SJCRH30 (cell line): ENCODE measurements around the gene GRK5. TPM values are rescaled to one million over a fixed set of nuclear protein-coding genes. Genes with fewer than 3 reads are reported as not detected.
A peak's percentile ranks its signal among the peaks of the same experiment; 100 is the strongest.

Source experiments
- DNase-seq, 2 experiments: peaks; one replicate each; pipeline ENCODE4 v3.0.0-alpha.2; 2015 to 2020
- H3K27ac ChIP-seq: fragments of 250-450 bp; sonication (Bioruptor Pico); 2 replicates; pipeline ENCODE4 v1.5.1; 2020; ENCODE audit warnings: mild to moderate bottlenecking, moderate library complexity
- H3K27me3 ChIP-seq: fragments of 250-450 bp; sonication (Bioruptor Pico); 2 replicates; pipeline ENCODE4 v1.5.1; 2020; ENCODE audit warnings: mild to moderate bottlenecking, moderate library complexity
- H3K36me3 ChIP-seq: fragments of 250-450 bp; sonication (Bioruptor Pico); 2 replicates; pipeline ENCODE4 v1.5.1; 2020; ENCODE audit warnings: mild to moderate bottlenecking, moderate library complexity
- H3K4me1 ChIP-seq: fragments of 250-450 bp; sonication (Bioruptor Pico); 2 replicates; pipeline ENCODE4 v1.5.1; 2020; ENCODE audit warnings: mild to moderate bottlenecking, moderate library complexity
- H3K4me3 ChIP-seq: fragments of 250-450 bp; sonication (Bioruptor Pico); 2 replicates; pipeline ENCODE4 v1.5.1; 2020; ENCODE audit warnings: mild to moderate bottlenecking, moderate library complexity
- H3K9me3 ChIP-seq: fragments of 250-450 bp; sonication (Bioruptor Pico); replicated peaks from 2 replicates; pipeline ENCODE4 v1.5.1; 2020; ENCODE audit warnings: mild to moderate bottlenecking, moderate library complexity
- total RNA-seq: library from RNA; depleted of rRNA; stranded (reverse); fragments of >200 nt; shearing (Covaris generic); gene quantifications from 2 replicates; pipeline ENCODE4 v1.2.3, GENCODE V29; 2014

GRK5 gene
- total RNA-seq, 1 experiment from 2014 or later, result 4.4 TPM

DNA sequence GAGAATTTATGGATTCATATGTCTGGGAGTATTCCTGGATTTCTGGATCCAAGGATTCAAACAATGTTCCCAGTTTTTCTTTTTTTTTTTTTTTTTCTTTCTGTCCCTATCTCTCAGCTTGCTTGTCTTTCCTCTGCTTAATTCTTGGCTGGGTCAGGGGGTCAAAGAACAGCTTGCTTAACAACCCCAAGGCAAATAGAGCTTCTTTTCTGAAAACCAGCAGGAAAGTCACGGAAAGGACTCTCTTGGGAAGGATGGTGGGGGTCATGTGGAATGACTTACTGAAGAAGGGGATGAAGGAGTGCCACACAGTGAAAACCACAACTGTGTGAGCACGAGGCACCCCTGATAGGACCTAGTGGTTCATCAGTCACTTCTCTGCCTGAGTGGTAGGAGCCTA lies 36.1 kb downstream of the GRK5 start:
- Histone ChIP-seq H3K36me3 (no peaks in the 10 kb centered on the region), H3K27ac (no peak overlapping the region), H3K4me1 (no peaks in the 10 kb centered on the region; the same call in 1 of the 2 replicates), H3K27me3 (no peaks in the 10 kb centered on the region), H3K9me3 (0 out of 2 replicates have a peak, but pooled peaks cover 2% of the 10 kb centered on the region), H3K4me3 (no peak overlapping the region)
- DNase-seq, result no peak

DNA sequence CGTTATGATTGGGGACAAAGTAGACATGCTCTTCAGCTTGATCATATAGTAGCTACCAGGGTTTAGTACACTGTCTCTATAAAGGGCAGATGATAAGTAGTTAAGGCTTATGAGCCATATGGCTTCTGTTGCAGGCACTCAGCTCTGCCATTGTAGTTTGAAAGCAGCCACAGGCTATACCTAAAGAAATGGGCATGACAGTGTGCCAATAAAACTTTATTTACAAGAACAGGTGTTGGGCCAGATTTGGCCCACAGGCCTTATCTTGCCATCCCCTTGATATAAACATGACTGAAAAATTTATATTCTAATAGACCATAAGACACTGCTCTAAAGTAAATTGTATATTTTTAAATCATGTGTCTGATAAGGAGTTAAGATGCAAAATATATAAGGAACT lies 36.6 kb downstream of the GRK5 start:
- Histone ChIP-seq H3K36me3 (no peaks in the 10 kb centered on the region), H3K4me1 (no peaks in the 10 kb centered on the region; the same call in 1 of the 2 replicates), H3K27me3 (no peaks in the 10 kb centered on the region), H3K27ac (no peak overlapping the region), H3K4me3 (no peak overlapping the region), H3K9me3 (0 out of 2 replicates have a peak, but pooled peaks cover 2% of the 10 kb centered on the region)
- DNase-seq, result no peak

DNA sequence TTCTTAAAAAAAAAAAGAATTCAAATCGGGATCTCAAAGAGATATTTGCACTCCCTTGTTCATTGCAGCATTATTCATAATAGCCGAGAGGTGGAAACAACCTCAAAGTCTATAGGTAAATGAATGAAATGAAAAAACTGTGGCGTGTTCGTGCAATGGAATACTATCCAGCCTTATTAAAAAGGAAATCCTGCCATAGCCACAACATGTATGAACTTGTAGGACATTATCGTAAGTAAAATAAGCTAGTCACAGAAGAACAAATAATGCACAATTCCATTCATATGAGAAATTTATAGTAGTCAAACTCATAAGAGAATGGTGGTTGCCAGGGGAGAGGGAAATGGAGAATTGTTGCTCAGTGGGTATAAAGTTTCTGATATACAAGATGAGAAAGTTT lies 37.9 kb downstream of the GRK5 start:
- Histone ChIP-seq H3K4me1 (no peaks in the 10 kb centered on the region; the same call in 1 of the 2 replicates), H3K27ac (no peak overlapping the region), H3K36me3 (no peaks in the 10 kb centered on the region), H3K27me3 (no peaks in the 10 kb centered on the region), H3K9me3 (no peaks in the 10 kb centered on the region), H3K4me3 (no peak overlapping the region)
- no peak for DNase-seq

DNA sequence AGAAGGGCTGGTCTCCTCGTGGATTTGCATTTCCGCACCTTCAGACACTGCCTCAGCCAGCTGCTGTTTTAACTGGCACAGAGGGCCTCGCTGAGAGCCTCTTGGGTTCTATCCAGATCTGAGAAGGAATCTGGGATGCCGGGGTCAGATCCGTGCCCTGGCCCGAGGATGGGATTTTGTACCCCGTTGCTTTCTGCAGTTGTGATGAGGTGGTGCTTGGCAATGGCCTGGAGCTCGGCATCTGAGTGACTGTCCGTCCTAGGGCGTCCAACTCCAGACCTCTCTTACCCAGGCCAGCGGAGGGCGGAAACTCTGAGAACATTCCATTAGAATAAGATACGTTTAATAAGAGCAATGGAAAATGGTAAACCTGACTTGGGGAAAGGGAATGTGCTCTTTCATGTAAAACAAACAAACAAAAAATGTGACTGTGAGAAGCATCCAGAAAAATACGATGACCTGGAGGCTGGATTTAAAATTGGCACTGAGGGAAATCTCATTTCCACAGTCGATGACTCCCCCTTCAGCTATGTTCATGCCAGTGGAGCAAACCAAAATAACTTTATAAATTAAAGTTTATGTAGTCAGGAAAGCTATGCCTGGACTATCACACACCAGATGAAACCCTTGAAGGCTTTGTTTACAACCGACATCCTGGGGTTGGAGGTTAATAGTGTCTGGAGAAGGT lies 39.6 kb downstream of the GRK5 start:
- DNase-seq, result no peak
- no peak overlapping the region for H3K4me3 ChIP-seq
- no peaks in the 10 kb centered on the region; the same call in 1 of the 2 replicates for H3K4me1 ChIP-seq
- no peaks in the 10 kb centered on the region for H3K27me3 ChIP-seq
- no peaks in the 10 kb centered on the region for H3K9me3 ChIP-seq
- no peaks in the 10 kb centered on the region for H3K36me3 ChIP-seq
- no peak overlapping the region for H3K27ac ChIP-seq

DNA sequence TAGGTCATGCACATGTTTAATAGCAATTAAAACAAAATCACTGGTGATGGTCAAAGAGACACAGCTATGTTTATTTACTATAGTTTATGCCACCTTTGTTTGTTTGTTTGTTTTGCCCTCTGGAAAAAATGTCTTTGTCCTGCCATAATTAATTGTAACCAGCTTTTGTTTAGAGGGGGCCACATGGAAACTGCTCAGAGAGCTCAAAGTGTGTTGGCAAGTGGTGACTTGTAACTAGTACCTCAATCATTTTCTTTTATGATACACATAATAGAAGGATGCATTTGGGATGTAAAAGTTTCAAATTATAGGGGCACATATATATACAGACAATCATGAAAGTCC lies 40.2 kb downstream of the GRK5 start:
- H3K4me3 ChIP-seq, result no peak overlapping the region
- no peaks in the 10 kb centered on the region for H3K27me3 ChIP-seq
- H3K4me1 ChIP-seq, result peaks cover under 1% of the 10 kb centered on the region; the same call in 1 of the 2 replicates
- H3K9me3 ChIP-seq, result no peaks in the 10 kb centered on the region
- H3K36me3 ChIP-seq, result no peaks in the 10 kb centered on the region
- no peak overlapping the region for H3K27ac ChIP-seq
- DNase-seq, result no peak

DNA sequence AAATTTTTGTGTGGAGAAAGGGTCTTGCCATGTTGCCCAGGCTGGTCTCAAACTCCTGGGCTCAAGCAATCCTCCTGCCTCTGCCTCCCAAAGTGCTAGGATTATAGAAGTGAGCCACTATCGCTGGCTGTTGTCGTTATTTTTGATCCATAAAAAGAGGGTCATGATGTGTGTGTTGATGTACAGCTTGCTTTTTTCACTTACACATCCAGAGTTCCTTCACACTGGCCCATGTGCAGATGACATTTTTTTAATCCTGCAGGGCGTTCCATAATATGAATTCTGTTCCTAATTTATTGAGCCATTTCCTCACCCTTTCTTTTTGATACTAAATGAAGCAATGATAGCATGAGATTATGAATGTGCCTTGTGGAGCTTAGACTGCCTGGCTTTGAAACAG lies 40.8 kb downstream of the GRK5 start:
- H3K4me1 ChIP-seq, result peaks cover 7% of the 10 kb centered on the region

DNA sequence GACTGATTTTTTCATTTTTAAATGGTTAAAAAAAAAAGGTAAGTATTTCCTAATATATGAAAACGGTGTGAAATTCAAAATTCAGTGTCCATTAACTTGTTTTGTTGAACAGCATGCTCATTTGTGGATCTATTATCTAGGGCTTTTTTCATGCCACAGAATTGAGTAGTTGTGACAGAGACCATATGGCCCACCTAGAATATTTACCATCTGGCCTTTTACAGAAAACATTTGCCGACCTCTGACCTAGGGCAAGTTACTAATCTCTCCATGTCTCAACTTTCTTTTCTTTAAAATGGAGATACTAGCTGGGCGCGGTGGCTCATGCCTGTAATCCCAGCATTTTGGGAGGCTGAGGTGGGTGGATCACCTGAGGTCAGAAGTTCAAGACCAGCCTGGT lies 41.3 kb downstream of the GRK5 start:
- H3K27me3 ChIP-seq, result no peaks in the 10 kb centered on the region
- H3K36me3 ChIP-seq, result no peaks in the 10 kb centered on the region
- no peak overlapping the region for H3K4me3 ChIP-seq
- DNase-seq, result no peak
- no peak overlapping the region for H3K27ac ChIP-seq
- H3K9me3 ChIP-seq, result no peaks in the 10 kb centered on the region
- H3K4me1 ChIP-seq, result peaks cover 8% of the 10 kb centered on the region

More for the DNA sequence above, 40.8 kb downstream of the GRK5 start:
- Histone ChIP-seq H3K27ac (no peak overlapping the region), H3K27me3 (no peaks in the 10 kb centered on the region), H3K4me3 (no peak overlapping the region), H3K9me3 (no peaks in the 10 kb centered on the region), H3K36me3 (no peaks in the 10 kb centered on the region)
- DNase-seq, result no peak

DNA sequence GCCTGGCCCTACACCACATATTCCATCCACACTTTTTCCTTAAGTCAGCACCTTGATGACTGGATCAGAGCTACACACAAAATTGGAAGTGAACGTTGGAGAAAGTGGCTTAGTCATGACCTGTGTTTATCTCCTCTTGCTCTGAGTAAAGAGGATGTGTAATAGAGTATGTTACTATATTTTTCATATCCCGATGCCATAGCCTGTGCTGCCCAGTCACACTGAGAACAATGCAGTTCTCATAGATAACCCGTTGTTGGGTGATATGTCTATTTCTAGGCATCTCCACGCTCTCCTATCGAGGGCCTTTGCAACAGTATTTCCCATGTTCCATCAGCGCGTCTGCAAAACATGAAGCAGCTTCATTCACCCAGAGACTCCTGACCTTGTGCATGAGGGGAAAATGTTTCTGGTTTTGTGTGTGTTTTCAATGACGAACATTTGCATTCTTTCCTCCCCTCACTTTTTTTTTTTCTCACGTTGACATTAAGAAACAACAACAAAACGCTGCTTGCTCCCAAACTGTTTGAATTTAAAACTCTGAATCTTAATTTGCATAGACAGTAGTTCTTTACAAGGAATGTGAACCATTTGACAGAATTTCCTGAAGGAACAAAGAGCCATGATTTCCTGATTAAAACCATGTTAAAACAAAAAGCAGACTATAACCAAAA lies 43.4 kb downstream of the GRK5 start:
- H3K27ac ChIP-seq, result no peak overlapping the region
- DNase-seq, result no peak
- H3K36me3 ChIP-seq, result no peaks in the 10 kb centered on the region
- no peaks in the 10 kb centered on the region for H3K9me3 ChIP-seq
- no peak overlapping the region for H3K4me3 ChIP-seq
- no peaks in the 10 kb centered on the region for H3K27me3 ChIP-seq
- peaks cover 19% of the 10 kb centered on the region for H3K4me1 ChIP-seq

DNA sequence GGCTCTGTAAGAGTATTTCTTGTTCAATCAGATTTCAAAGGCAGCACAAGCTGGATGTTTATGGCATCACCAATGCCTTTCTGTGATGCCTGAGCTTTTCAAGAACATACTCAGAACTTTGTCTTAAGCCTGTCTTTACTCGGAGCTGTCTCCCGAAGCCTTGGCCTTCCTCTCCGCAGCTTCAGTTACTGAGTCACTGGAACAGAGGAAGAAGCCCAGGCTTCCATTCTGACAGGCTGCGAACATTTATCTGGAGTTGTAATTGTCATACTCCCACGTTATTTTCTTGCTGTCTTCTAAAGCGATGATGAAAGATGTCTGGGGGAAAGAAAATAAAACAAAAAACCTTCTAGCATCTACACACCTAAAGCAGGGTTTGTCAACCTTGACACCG lies 43.9 kb downstream of the GRK5 start:
- peaks cover 19% of the 10 kb centered on the region for H3K4me1 ChIP-seq
- H3K9me3 ChIP-seq, result no peaks in the 10 kb centered on the region
- DNase-seq, result no peak
- H3K4me3 ChIP-seq, result no peak overlapping the region
- no peaks in the 10 kb centered on the region for H3K36me3 ChIP-seq
- H3K27me3 ChIP-seq, result no peaks in the 10 kb centered on the region
- no peak overlapping the region for H3K27ac ChIP-seq

DNA sequence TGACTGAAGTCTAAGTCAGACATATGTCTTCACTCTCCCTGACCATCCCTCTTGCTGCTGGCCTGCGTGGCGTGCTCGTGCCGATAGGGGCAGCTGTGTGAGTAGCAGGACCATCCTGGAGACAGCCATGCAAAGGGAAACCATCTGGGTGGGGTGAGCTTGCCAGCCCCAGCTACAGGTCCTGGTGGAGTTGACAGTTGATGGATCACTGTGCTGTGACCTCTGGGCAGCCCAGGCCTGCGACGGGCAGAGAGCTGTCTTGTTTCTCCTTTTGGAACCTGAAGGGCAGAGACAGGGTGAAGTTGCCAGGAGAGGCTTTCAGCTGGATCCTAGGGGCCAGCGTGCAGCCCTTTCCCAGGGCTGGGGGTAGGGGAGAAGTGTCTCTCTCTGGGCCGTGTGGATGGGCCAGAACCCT lies 44.7 kb downstream of the GRK5 start:
- H3K9me3 ChIP-seq, result 0 out of 2 replicates have a peak, but pooled peaks cover 3% of the 10 kb centered on the region
- H3K27ac ChIP-seq, result no peak overlapping the region
- H3K27me3 ChIP-seq, result no peaks in the 10 kb centered on the region
- peaks cover 19% of the 10 kb centered on the region for H3K4me1 ChIP-seq
- no peak overlapping the region for H3K4me3 ChIP-seq
- no peaks in the 10 kb centered on the region for H3K36me3 ChIP-seq
- DNase-seq, result no peak

DNA sequence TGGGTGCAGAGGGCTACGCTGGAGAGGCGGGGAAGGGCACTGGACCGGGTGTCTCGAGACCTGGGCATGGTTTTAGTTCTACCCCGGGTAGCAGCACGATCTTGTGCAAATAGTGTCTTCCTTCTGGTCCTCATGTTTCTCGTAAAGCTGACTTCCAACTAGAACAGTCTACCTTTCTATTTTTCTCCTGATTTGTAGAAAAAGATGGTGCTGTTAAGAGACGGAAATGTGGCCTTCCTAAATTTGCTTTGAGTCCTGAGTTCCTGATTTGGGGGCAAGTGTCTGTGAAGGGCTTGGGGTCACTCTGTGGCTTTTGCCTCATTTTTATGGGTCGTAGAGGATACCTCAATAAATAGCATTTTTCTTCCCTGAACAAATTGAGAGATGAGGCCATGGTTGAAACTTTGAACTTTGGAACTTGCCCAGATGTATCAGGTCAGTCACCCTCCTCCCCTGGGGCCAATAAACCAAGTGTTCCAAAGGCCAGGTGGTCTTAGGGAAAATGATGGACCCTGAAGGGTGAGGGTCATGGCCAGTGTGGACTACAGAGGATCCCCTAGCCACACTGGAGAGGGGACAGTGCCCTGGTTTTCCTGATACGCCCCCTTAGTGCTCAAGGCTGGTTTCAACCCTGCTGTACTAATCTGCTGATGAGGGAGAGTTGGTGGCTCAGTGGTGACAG lies 45.2 kb downstream of the GRK5 start:
- H3K9me3 ChIP-seq, result 0 out of 2 replicates have a peak, but pooled peaks cover 3% of the 10 kb centered on the region
- peak overlapping the region; percentile 55; the same call in 1 of the 2 replicates for H3K27ac ChIP-seq
- no peaks in the 10 kb centered on the region for H3K27me3 ChIP-seq
- no peak for DNase-seq
- no peak overlapping the region for H3K4me3 ChIP-seq
- no peaks in the 10 kb centered on the region for H3K36me3 ChIP-seq
- H3K4me1 ChIP-seq, result peaks cover 19% of the 10 kb centered on the region

DNA sequence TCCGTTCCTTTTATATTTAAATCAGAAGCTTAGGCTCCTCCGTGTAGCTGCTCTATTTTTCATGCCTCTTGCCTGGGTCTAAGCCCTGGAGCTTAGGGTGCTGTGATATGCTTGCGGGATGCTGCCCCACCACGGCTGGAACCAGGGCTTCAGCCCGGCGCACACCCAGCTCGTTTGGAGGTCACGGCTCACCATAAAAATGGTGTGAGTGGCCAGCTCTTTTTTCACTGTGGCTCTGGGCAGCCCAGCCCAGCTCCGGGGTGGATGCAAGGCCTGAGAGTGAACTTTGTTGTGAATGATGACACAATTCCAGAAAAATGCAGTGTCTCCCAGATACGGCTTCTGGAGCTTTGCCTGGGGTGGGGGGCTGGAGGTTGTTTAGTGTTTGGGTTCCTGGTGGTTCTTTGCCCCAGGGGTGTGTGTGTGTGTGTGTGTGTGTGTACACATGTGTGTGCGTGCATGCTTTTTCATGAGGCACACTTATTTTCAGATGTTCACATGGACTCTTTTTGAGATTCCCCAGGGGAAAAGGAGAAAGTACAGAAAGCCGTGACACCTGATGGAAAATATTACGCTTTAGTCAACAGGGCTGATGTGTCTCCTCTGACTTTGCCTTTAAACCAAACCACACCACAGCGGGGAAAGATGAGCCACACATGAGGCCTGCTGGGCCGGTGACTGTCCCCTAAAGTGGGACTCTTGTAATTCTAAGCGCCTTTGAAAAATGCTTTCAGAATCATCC lies 46.2 kb downstream of the GRK5 start:
- Histone ChIP-seq H3K27ac (peak overlapping the region; percentile 55), H3K4me3 (peak overlapping the region; percentile 11)

DNA sequence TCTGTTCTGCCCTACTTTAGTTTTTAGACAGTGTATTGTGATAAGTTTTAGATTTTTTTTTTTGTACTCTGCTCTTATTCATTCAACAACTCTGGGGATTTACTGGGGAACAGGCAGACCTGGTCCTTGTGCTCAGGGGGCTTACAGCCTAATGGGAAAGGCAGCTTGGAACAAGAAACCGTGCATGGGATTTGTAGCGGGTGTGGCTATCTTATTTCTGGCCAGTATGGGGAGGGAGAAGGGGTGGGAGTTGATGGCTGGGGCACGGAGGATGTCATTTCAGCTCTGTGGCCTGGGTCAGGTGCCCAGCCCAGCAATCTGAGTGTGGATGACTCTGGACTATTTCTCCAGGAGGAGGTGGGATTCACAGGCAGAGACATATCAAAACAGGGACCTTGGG lies 47.0 kb downstream of the GRK5 start:
- Histone ChIP-seq H3K36me3 (no peaks in the 10 kb centered on the region), H3K4me3 (no peak overlapping the region), H3K27ac (peak overlapping the region; percentile 55), H3K4me1 (peaks cover 19% of the 10 kb centered on the region), H3K9me3 (0 out of 2 replicates have a peak, but pooled peaks cover 3% of the 10 kb centered on the region), H3K27me3 (no peaks in the 10 kb centered on the region)
- DNase-seq, result peak; percentile 20 to 40

More for the DNA sequence above, 46.2 kb downstream of the GRK5 start:
- 0 out of 2 replicates have a peak, but pooled peaks cover 3% of the 10 kb centered on the region for H3K9me3 ChIP-seq
- no peaks in the 10 kb centered on the region for H3K27me3 ChIP-seq
- peak; percentile 80 to 84 for DNase-seq
- peaks cover 19% of the 10 kb centered on the region for H3K4me1 ChIP-seq
- no peaks in the 10 kb centered on the region for H3K36me3 ChIP-seq

DNA sequence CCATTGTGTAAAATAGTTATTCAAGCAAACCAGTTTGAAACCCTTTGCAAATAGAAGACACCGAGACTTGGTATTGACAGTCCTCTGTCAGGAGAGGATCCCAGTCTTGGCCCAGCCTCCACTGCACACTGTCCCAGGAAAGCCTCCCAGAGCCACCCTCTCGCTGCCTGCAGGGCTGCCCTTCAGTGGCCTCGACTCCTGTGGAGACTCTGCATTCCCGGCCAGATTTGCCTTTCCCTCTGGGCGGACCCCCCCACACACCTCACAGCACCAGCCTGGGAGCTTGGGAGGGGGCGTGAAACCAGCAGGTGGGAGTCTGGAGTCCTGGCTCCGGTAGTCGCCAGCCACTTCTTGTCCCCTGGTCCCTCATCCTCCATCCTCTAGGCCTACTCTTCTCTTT lies 48.7 kb downstream of the GRK5 start:
- no peak overlapping the region for H3K27ac ChIP-seq
- H3K36me3 ChIP-seq, result no peaks in the 10 kb centered on the region
- H3K4me1 ChIP-seq, result peaks cover 19% of the 10 kb centered on the region
- H3K27me3 ChIP-seq, result no peaks in the 10 kb centered on the region
- no peak for DNase-seq
- H3K4me3 ChIP-seq, result no peak overlapping the region
- H3K9me3 ChIP-seq, result 0 out of 2 replicates have a peak, but pooled peaks cover 3% of the 10 kb centered on the region
